C1 segment of cervical spinal cord (tissue), 14 donors: ENCODE results near the gene SWT1.

Experiments used
- DNase-seq, 14 donors: peaks; one replicate each; lab custom pipeline; 2025; lab: John Stamatoyannopoulos, UW

The SWT1 gene, protein sequence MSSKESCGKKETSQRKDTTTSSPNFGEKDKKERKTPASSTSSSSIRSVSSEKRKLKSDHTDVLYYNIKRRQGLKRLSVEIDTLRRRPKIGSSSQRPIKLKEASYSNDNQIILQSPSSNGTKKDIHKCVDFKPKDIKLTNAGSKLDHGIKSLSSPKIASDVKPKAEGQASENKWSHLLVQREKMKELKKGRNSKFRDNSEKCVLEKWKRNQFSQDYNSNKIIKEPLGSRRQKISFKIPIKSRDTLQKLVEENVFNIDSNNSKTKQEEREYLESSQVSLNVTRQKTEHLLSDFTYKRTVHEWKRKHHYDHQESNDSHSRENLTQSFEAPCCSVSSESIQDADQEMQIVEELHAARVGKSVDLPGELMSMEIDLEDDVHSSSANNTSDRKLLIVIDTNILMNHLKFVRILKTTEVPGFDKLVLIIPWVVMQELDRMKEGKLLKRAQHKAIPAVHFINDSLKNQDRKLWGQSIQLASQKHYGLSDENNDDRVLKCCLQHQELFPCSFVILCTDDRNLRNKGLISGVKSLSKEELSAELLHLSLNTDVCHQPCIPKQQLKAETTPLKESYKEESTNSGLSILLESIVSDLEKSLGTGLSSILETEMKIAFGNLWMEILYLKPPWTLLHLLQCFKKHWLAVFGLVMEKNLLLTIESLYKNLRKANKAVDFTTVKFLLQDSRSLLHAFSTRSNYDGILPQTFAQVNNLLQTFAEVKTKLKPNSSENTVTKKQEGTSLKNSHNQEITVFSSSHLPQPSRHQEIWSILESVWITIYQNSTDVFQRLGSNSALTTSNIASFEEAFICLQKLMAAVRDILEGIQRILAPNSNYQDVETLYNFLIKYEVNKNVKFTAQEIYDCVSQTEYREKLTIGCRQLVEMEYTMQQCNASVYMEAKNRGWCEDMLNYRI

DNA sequence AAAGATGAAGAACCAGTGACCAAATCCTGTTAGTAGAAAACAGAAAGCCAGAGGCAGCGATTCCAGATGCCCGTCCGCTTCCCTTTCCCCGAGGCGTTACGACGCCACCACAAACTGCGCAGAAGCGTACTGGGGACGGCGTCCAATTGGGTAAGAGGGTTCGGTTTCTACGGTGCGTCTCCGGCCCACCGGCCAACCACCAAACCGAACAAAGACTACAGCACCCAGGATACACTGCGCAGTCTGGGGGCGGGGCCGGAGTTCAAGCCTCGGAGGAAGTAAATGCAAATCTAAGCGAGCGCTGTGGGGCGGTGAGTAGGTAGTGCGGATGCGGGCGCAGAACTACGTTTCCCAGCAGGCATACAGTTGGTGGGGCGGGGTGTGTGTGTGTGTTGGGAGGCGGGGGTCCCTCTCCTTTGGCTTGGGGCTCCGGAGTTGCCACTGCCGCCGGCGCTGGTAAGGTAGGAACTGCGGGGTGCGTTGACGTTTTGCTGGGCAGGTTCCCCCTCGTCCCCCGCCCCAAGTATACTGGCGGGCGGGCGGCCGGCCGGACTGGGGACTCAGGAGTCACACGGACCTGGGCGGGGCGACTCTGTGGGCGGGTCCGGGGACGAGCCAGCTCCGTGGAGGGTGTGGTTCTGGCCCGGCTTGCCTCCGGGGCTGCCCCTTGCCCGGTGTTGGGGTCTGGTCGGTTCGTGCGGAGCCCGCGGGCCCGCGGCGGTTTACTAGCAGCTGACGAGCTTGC, at the start of gene SWT1, which contains the start of gene TRMT1L:
Gene SWT1 (plus strand): TSS at position 314 of the 745 bp plus-strand sequence. CDS start 3,675 bp downstream, outside the sequence.
Gene TRMT1L (minus strand): TSS at position 100 of the 745 bp plus-strand sequence. CDS start 241 bp downstream, outside the sequence.
- peak; percentile 89 to 100 (median 99) for DNase-seq

DNA sequence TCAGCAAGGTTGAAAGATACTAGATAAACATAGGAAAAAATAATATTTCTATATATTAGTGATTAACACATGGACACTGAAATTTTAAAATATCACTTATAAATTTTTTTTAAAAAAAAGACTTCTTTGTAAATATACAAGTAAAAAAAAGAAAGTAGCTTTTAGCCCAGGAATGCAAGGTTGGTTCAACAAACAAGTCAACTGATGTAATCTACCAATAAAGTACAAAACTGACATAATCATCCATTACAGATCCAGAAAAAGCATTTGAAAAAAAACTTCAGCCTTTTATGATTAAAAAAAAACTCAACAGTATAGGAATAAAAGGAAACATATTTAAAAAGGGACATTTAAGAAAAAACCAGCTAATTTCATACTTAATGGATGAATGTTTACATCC, 48.6 kb upstream of the SWT1 start:
- DNase-seq: no peak

DNA sequence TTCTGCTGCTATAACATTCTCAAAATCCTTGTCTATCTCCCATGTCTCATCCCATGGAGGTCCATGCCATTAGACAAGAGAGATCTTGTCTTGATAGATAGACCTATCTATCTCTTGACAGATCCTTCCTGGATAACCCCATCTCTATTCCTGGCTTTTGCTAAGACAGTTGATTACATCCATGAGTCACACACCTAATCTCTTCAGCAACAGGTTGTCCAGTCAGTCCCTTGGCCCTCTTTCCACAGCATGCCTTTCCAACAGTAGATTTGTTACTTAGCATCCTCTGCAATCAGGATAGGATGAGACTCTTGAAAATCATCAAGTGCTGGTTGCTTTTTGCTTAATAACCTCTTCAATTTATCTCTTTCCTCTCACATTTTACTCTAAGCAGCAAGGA, 46.8 kb upstream of the SWT1 start:
- DNase-seq: no peak

DNA sequence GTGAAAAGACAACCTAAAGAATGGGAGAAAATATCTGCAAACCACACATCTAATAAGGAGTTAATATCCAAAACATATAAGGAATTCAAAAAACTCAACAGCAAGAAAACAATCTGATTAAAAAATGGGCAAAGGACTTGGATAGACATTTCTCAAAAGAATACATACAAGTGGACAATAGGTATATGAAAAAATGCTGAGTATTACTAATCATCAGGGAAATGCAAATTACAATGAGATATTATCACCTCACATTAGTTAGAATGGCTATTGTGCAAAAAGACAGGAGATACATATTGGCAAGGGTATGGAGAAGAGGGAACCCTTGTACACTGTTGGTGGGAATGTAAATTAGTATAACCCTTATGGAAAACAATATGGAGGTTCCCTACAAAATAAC, 45.1 kb upstream of the SWT1 start:
- DNase-seq: no peak

DNA sequence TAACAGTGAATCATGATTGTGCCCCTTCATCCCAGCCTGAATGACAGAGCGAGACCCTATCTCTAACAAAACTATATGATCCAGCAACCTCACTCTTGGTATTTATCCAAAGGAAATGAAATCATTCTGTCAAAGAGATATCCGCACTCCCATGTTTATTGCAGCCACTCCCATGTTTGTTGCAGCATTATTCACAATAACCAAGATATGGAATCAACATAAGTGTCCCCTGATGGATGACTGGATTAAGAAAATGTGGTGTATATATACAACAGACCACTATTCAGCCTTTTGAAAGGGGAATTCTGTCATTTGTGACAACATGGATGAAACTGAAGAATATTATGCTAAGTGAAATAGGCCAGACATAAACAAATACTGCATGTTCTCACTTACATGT, 44.6 kb upstream of the SWT1 start:
- no peak for DNase-seq

DNA sequence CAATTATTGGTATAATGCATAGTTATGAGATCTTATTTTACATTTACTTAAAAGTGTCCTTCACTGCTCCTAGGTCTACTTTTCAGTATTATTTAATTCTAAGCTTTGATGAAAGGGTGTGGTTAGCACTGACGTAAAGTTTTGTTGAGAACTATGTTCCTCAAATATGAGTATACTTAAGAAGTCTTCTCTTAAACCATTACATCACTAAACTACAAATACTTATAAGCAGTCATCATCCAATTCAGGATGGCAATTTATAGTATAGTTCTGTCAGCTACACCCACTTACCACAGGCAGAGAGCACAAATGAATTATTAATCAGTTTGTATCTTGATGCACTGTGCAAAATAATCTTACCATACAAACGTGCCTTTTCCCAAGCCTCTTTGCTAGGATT, 27.3 kb upstream of the SWT1 start:
- DNase-seq: no peak

DNA sequence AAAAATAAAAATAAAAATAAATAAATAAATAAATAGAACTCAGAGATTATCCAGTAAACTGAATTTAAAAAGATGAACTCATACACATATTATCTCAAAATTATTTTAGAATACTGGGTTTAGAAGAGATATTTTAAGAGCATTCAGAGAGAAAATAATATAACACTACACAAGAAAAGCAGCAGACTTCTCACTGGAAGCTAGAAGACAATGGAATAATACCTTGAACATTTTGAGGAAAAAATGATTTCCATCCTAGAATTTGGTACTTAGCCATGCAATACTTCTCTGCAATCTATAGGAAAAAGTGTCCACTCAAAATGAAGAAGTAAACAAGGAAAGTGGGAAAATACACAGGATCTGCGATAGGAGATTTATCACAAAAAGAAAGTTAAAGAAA, 24.4 kb upstream of the SWT1 start:
- no peak for DNase-seq

DNA sequence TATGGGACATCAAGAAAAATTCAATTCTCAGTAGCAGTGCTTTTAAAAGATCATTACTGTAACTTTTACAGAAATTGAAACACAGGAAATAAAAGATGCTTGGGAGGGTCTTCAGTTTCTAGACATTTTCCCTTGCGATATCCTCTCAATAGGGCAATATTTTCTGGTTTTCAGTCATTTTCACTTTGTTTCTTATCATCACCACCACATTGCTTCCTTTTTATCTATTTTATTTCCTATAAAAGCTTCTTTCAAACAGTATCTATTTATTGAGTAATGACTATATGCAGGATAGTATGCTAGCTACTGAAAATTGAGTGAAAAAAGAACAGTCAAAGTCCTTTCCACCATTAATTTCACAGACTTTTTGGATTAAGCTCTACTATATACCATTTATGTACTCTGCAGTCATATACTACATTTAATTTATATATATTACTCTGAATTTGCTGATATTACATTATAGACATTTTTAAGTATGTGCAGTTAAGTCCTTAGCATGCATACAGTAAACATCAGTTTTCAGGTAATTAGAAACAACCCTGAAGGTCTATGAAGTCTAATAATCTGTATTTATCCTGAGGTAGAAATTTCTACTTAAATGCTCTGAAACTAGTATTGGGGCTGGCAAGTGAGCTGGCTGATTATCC, 18.9 kb upstream of the SWT1 start:
- DNase-seq: no peak

DNA sequence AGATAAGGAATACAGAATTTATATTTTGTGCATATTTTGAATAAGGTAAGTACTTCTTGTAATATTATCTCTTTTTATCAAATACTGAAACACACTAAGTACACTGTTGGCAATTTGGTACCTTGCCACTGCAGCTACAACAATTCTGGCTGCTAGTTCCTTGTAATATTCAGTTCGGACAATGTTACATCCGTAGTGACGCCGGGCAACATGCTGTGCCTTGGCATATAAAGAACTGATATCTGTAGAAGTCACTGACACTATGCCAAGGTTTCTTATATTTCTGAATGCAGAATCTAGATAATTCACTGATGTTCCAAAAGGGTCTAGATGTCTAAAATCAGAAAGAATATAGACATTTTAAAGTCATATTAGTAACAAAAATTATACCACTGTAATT, 17.7 kb upstream of the SWT1 start:
- peak in 1 of 14 donors; percentile 24 for DNase-seq

DNA sequence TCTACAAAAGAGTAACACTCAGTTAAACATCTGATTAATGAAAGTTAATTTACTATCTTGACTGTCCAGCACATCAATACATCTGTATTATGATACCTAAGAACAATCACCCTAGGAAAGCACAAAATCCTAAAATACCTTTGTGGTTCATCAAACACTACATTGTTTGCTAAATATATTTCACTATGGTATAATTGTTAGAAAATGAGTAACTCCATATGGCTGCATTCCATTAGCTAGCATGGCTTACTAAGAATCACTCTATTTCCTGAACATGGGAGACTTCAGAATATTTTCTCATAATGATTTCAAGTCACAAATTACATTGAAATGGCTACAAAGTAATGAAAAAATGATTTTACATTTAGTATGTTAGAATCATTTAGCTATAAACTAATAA, 12.7 kb upstream of the SWT1 start:
- no peak for DNase-seq

DNA sequence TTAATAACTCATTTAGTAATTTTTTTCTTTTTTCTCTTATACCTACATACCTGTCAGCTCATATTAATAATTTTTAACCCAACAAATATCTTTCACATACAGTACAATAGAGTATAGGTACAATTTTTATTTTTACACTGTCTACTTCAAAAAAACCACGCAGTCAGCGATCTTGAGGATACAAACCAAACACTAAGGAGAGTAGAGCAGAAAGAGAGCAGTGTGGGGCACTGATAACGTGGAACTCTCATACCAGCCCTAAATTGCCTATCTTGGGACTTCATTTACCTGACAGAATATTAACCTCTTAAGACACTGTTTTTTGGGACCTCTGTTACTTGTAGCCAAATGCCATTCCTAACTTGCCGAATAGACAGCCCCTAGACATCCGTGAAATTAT, 5.8 kb upstream of the SWT1 start:
- no peak for DNase-seq

DNA sequence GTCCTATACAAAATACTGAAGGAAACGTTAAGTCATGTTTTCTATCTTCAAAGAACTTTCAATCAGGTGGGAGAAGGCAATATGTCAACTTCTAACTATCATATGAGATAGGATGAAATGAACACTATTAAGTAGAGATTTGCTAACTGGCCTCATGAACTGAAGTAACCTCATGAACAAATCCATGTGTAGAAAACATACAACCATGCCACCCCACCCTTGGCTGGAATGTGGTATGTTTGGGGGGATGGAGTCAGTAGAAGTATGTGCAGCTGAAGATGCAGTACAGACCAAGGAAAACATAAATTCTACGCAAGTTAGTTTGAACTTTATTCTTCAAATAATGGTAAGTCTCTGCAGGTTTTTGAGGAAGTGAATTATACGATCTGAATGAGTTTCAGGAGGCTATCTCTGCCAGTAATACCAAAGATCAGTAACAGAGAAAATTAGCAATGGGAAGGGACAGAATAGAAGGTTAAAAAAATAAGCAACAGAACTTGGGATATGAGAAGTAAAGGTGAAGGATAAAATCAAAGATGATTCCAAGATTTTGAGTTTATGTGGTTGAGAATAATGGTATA, 4.7 kb upstream of the SWT1 start:
- no peak for DNase-seq

DNA sequence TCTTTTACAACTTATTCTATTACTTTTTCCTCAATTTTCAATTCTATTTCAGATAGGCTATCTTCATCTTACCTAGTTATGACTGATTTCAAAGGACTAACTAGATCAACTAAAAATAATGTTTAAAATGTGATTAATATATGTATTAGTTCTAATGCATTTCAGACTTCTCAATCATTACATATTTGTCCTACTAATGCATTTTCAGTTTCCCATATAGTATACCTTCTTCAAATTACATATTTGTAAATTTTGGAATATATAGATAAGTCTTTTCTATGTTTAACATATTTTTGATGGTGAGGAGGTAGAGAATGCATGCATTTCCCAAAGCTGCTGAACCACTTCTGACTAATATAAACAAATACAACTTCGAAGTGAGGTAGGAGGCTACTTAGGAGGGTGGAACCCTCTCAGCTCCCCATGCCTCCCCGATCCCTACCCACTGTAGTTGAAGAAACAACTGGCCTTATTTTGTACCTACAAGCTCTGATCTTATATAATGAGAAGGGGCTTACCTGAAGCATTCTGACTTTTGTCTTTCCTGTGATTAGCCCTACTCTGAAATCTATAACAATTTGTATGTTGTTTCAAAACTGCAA, 2.0 kb upstream of the SWT1 start:
- DNase-seq: no peak

DNA sequence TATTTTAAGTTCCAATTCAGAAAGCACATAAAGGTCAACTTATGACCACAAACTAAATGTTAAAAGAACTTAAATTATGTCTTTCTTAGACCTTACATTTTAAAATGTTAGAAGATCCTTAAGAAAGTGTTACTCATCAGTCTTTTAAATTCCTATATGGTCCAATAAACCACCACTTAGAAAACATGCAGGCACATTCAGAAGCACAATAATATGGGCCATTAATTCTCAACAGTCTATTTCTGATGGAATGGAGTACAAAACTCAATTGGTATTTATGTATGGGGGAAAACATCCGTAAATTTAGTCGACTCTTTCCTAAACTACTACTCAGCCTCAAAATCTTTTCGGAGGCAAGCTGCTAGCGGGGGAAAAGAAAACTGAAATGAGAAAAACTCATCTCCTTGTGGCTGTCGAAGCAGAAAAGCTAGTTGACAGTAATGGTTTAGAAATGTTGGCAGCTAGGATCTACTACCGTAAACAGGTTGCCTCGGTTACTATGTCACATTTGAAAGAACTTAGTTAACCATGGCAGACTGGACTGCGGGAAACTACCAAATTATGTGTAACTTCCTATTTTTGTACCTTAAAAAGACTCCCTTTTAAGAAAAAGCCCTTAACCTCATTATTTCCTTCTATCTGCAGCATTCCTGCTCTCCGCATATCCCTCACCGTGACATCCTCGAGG, 1.2 kb upstream of the SWT1 start:
- no peak for DNase-seq

DNA sequence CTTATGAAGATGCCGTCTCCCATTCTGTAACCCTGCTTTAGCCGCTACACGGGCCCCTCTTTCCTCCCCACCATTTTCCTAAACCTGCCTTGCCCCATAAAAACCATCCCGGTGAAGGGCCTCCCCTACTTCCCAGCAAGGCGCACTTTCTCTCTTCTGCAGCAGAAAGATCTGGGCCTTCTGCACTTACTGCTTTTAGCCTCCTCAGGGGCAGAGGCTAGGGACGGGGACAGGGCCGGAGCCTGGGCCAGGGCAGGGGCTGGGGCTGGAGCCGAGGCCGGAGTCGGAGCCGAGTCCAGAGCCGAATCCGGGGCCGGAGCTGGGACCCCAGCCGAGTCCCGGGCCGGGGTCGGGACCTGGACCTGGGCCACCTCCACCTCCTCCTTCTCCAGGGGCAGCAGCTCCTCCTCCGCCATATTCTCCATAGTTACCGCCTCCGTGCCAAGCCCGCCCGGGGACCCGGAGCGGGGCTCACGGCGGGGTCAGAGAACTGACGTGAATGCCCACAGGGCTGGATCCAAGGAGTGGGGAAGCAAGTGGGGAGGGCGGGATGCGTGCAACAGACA, 596 bp upstream of the SWT1 start:
- DNase-seq: peak in 6 of 14 donors; percentile 54 to 83 (median 70)

DNA sequence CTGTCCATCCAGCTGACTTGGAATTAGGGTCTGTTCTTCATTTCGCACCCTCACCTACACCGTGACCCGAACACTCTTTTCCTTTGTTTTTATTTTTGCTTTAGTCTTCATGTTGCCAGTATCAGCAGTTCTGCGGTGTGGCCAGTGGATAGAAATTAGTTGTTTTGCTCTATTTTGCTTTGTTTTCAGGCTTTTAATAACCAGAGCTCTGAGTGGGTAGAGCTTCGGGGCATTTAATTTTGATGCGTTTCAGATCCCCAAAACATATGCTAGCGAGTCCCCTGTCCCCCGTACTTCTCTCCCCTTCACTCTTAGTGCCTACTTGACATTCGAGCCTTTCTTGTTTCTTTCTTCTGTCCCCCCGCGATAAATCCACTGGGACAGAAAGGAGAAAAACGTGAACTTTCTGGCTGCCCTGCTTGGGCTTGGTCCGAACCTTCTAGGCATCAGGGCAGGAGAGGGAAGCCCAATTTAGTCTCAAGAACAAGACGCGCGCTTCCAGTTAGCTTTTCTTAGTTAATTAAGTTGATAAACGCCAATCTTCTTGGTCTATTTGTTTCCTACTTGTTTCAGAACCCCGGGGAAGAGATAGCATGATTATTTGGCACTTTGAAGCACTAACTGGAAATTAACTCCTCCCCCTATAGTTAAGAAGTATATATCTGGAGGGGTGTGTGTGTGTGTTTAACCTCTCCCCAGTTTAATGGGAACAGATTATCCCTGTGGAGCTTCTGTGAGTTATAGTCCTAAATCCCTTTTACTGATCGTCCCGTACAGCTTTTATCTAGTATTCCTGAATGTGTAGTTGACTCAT, 839 bp downstream of the SWT1 start:
- DNase-seq: peak in 3 of 14 donors; percentile 31 to 38 (median 38)

DNA sequence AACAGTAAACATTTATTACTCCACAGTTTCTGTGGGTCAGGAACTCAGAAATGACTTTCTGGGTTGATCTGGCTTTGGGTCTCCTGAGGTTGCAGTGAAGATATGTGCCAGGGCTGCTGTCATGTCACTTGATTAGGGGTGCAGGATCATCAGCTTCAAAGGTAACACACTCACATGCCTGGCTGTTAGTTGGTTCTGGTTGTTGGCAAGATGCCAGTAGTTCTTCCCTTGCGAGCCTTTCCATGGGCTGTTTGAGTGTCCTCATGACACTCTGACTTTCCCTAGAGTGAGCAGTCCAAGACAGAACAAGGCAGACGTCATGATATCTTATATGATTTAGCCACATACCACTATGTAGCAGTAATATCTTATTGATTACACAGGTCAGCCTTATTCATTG, 1.8 kb downstream of the SWT1 start:
- DNase-seq: no peak

DNA sequence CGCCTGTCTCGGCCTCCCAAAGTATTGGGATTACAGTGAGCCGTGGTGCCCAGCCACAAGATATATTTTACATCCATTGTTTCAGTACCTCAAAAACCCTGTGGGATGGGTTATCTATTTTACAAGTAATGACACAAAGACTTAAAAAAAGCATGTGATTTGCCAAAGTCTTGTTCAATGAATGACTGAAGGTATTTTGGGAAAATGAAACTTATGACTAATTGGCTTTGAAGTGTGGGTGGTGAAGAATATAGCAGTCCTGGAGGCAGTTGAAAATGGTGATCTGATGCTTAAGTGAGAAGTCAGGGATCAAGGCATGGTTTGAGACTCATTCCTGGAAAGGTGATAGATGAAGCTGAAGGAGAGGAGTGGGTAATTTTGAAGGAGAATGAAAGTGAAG, 3.0 kb downstream of the SWT1 start:
- DNase-seq: no peak

DNA sequence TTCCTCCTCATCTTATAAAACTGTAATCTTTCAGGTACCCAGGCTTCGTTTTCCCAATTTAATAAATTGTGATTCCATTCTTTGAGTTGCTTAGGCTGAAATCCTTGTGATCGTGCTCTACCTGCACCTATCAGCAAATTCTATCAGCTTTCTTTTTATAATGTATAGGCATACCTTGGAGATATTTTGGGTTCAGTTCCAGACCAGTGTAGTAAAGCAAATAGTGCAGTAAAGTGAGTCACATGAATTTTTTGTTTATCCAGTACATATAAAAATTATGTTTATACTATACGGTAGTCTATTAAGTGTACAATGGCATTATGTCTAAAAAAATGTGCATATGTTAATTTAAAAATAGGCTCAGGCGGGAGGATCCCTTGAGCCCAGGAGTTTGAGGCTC, 5.5 kb downstream of the SWT1 start:
- no peak for DNase-seq
